Activated CD8-positive, alpha-beta T cell treated with anti-CD3 and anti-CD28 coated beads for 36 hours (primary cell): ENCODE results near the gene SLC6A5. TPM values are rescaled to one million over a fixed set of nuclear protein-coding genes. Genes with fewer than 3 reads are reported as not detected.
"Not testable (repeated sequence)": the region's sequence is repeated elsewhere in the genome, so short reads cannot be mapped to it uniquely, and the experiment has no call there.

Experiments used
- ATAC-seq: fragments of 200-7000 bp; cut with Tn5 transposase; one replicate; pipeline ENCODE4 v1.10.0; 2021; ENCODE audit warnings: mild to moderate bottlenecking, moderate library complexity
- CTCF ChIA-PET: fragments of 350-600 bp; sonication (Branson Sonifier 250); formaldehyde crosslinking; loops from one replicate; lab custom pipeline; 2021; ENCODE audit warnings: antibody characterized with exemption; lab: Charles Lee
- POLR2A ChIA-PET: fragments of 350-600 bp; sonication (Branson Sonifier 250); formaldehyde crosslinking; loops from one replicate; lab custom pipeline; 2021; ENCODE audit warnings: antibody characterized with exemption; lab: Charles Lee
- DNase-seq: peaks from one replicate; pipeline ENCODE4 v3.0.0-alpha.2; 2020
- H3K27ac Mint-ChIP-seq: one replicate; pipeline ENCODE4 v1.8.0; 2021; ENCODE audit warnings: mild to moderate bottlenecking, mixed read lengths
- H3K27me3 Mint-ChIP-seq: one replicate; pipeline ENCODE4 v1.8.0; 2021; ENCODE audit warnings: mixed read lengths
- H3K36me3 Mint-ChIP-seq: one replicate; pipeline ENCODE4 v1.8.0; 2021; ENCODE audit warnings: low read depth, mixed read lengths
- H3K4me1 Mint-ChIP-seq: one replicate; pipeline ENCODE4 v1.8.0; 2021; ENCODE audit warnings: low read depth, mixed read lengths
- H3K4me3 Mint-ChIP-seq: one replicate; pipeline ENCODE4 v1.8.0; 2021; ENCODE audit warnings: mild to moderate bottlenecking, moderate library complexity, mixed read lengths
- H3K9me3 Mint-ChIP-seq: one replicate; pipeline ENCODE4 v1.8.0; 2021; ENCODE audit warnings: mixed read lengths
- CTCF ChIP-seq: fragments of 200-600 bp; IDR thresholded peaks from one replicate; pipeline ENCODE4 v1.8.0; 2022; ENCODE audit warnings: antibody characterized with exemption, mild to moderate bottlenecking
- intact Hi-C: fragments of 100-400 bp; cut with micrococcal nuclease; formaldehyde crosslinking; loops from one replicate; pipeline ENCODE4 v1.10.0; 2022
- total RNA-seq, 2 experiments: library from RNA; stranded (reverse); gene quantifications; one replicate each; pipeline ENCODE4 v1.2.3, GENCODE V29; 2021

The SLC6A5 gene
- total RNA-seq = not detected

DNA sequence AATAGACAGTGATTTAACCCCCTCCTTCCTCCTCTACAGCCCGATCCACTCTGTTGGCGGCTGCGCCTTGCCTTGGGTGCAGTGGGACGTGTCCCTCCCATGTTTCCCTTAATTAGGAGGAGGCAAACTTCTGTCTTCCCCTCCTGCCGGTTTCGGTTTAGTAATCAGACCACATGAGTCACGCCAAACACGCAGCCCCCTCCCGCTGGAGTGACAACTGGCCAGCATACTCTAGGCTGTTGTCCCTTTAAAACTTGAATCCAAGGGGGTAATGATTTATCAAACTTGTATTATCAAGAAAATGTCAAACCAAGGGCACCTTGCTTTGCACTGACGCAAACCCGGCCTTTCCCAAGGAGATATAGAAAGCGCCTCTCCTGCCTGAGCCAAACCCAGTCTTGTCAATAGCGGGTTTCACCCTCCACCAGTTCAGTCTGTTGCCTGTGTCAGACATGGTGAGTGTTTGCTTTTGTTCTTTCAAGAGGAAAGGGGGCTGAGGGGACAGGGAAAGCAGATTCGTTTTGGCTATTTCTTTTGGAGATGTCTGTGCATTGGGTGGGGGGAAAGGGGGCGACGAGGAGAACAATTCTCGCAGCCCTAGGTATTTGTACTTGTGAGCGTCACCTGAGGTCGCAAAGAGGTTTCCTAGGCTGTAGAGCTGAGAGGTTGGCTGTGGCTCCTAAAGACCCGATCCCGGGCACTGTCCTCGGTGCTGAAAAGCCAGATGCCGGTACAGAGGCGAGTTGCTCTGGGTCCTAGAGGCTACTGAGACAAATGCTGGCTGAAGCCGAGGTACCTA, at the start of gene SLC6A5:
TSS of gene SLC6A5 (plus strand) at position 388 of the 799 bp plus-strand sequence. CDS start at position 453, 65 bp downstream.
- ATAC-seq (no peak), DNase-seq (peak; percentile 63)
- H3K27me3 Mint-ChIP-seq = peaks cover 92% of the 10 kb centered on the region
- CTCF ChIA-PET = interaction anchor here (0.9 to 2.5 kb wide), 2 partner anchors 11 to 471 kb away, joined by 3 to 8 read pairs; no protein-coding TSS in a partner anchor
- POLR2A ChIA-PET = no interaction called here
- H3K4me3 Mint-ChIP-seq = no peak within 1 kb of the TSS
- no peaks in the 10 kb centered on the region for H3K9me3 Mint-ChIP-seq
- peaks cover 5% of the 10 kb centered on the region for H3K4me1 Mint-ChIP-seq
- no peaks in the 10 kb centered on the region for H3K36me3 Mint-ChIP-seq
- intact Hi-C loops = loop anchor here (10.0 kb wide), 2 partner anchors 205 to 445 kb away; no protein-coding TSS in a partner anchor
- H3K27ac Mint-ChIP-seq = no peak within 1 kb of the TSS
- TF ChIP-seq CTCF = no peak

GRCh38 chr11:20551096-20551495, 48.3 kb upstream of the SLC6A5 start:
- Mint-ChIP-seq H3K4me3 (no peak overlapping the region), H3K27me3 (peaks cover 6% of the 10 kb centered on the region), H3K36me3 (no peaks in the 10 kb centered on the region), H3K4me1 (no peaks in the 10 kb centered on the region), H3K27ac (no peak overlapping the region), H3K9me3 (peaks cover under 1% of the 10 kb centered on the region)
- intact Hi-C loops = no loop called here
- ChIA-PET CTCF (no interaction called here), POLR2A (no interaction called here)
- ATAC-seq (no peak), DNase-seq (no peak)
- TF ChIP-seq CTCF = no peak

- intact Hi-C loops = no loop called here
- Mint-ChIP-seq H3K27ac (no peak overlapping the region), H3K27me3 (peaks cover 8% of the 10 kb centered on the region), H3K36me3 (no peaks in the 10 kb centered on the region), H3K9me3 (peaks cover 6% of the 10 kb centered on the region), H3K4me1 (no peaks in the 10 kb centered on the region), H3K4me3 (no peak overlapping the region)
- TF ChIP-seq CTCF = no peak
- POLR2A ChIA-PET = no interaction called here
- no peak for ATAC-seq
- no peak for DNase-seq
- CTCF ChIA-PET = no interaction called here
Measured at GRCh38 chr11:20555783-20556182, 43.6 kb upstream of the SLC6A5 start.

DNA sequence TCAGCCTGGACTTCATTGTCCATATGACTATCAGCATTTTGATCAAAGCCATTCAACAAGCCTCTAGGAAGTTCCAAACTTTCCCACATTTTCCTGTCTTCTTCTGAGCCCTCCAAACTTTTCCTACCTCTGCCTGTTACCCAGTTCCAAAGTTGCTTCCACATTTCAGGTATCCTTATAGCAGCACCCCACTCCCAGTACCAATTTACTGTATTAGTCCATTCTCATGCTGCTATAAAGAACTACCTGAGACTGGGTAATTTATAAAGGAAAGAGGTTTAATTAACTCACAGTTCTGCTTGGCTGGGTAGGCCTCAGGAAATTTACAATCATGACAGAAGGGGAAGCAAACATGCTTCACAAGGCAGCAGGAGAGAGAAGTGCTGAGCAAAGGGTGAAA, 43.0 kb upstream of the SLC6A5 start:
- H3K4me3 Mint-ChIP-seq, H3K36me3 Mint-ChIP-seq, POLR2A ChIA-PET, ATAC-seq, CTCF ChIA-PET, intact Hi-C loops, H3K27ac Mint-ChIP-seq, H3K9me3 Mint-ChIP-seq, H3K27me3 Mint-ChIP-seq, H3K4me1 Mint-ChIP-seq, DNase-seq: not testable (repeated sequence)

DNA sequence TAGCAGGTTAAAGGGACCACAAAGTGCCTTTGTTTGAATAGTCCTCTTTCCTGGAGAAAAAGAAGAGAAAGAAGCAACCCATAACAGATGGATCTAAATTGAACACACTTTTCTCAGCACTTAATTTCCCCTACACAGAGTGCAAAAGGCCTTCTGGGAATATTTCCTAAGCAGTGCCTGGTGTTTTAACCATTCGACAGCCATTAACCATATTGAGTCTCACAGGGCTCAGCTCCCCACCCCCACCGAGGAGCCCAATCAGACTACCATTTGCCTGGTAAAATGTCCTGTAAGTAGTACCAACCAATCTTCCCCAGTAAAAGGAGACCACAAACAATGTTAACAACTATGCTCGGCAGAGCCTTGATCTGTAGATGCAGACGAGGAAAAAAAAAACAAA, 40.7 kb upstream of the SLC6A5 start:
- Mint-ChIP-seq H3K4me3 (no peak overlapping the region), H3K36me3 (no peaks in the 10 kb centered on the region), H3K4me1 (no peaks in the 10 kb centered on the region), H3K27ac (no peak overlapping the region), H3K9me3 (peaks cover 6% of the 10 kb centered on the region), H3K27me3 (peaks cover 8% of the 10 kb centered on the region)
- DNase-seq = no peak
- CTCF ChIA-PET = no interaction called here
- ATAC-seq = no peak
- no peak for TF ChIP-seq CTCF
- intact Hi-C loops = no loop called here
- POLR2A ChIA-PET = no interaction called here
